H1 (cell line): ENCODE data around the gene ABHD4. TPM values are rescaled to one million over a fixed set of nuclear protein-coding genes. Genes with fewer than 3 reads are reported as not detected.

Experiments used
- POU5F1 ChIP-seq: IDR thresholded peaks from 2 replicates; pipeline ENCODE4 v1.6.1; 2011; ENCODE audit warnings: low read depth, mild to moderate bottlenecking, low read length, moderate library complexity
- polyA plus RNA-seq, 7 experiments: library from polyadenylated mRNA; depleted of rRNA in 3 of 7; stranded (reverse) in 5 of 7; unstranded in 2 of 7; fragments of >200 nt in 5 of 7; fragments of 200-250 nt in 2 of 7; gene quantifications; 1 replicate in 5 of 7; 2 replicates in 1 of 7; 4 replicates in 1 of 7; pipeline versions ENCODE4 v1.2.1 to v1.2.3, GENCODE V29; 2011 to 2013; ENCODE audit warnings: missing spikeins in 2 of 7, mixed read lengths in 2 of 7
- total RNA-seq: library from RNA; stranded (reverse); fragmentation: NEBNext Ultra II Directional; extraction: Animal tissue kit (Norgen Biotek cat#: 25700); gene quantifications from 2 replicates; pipeline ENCODE4 v1.2.1, GENCODE V29; 2021
- TF ChIP-seq, protein P1 (sequence below): IDR thresholded peaks from 2 replicates; pipeline ENCODE4 v1.6.1; 2012; ENCODE audit warnings: low read length, inconsistent platforms

The ABHD4 gene
- total and polyA plus RNA-seq, 2 of the 8 experiments (the other 6 are each of a cell fraction or from before 2014, with no cell fraction given) = 32.4 to 42.9 TPM

DNA sequence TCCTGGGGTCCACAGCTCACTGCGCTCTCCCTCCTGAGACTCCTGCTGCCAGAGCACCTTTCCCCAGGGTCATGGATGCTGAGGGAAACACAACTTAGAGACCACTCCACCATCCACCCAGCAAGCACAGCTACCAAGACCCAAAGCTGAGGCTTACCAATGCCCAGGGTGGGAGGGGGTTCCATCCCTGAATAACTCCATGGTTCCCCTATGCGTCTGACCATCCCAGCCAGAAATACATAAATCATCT, 45.3 kb upstream of the ABHD4 start (continued):
- TF ChIP-seq, protein P1, sequence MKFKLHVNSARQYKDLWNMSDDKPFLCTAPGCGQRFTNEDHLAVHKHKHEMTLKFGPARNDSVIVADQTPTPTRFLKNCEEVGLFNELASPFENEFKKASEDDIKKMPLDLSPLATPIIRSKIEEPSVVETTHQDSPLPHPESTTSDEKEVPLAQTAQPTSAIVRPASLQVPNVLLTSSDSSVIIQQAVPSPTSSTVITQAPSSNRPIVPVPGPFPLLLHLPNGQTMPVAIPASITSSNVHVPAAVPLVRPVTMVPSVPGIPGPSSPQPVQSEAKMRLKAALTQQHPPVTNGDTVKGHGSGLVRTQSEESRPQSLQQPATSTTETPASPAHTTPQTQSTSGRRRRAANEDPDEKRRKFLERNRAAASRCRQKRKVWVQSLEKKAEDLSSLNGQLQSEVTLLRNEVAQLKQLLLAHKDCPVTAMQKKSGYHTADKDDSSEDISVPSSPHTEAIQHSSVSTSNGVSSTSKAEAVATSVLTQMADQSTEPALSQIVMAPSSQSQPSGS = no peak
- no peak for TF ChIP-seq POU5F1
